Neutrophil (primary cell): ENCODE results near the gene STUB1.

Experiments used
- H3K27ac ChIP-seq: fragments of 200-600 bp; sonication (generic); 2 replicates; pipeline ENCODE4 v1.5.1; 2016; ENCODE audit warnings: mild to moderate bottlenecking, moderate library complexity
- H3K27me3 ChIP-seq: fragments of 200-600 bp; sonication (generic); 2 replicates; pipeline ENCODE4 v1.6.0; 2016; ENCODE audit warnings: mild to moderate bottlenecking
- H3K36me3 ChIP-seq: fragments of 200-600 bp; sonication (generic); 2 replicates; pipeline ENCODE4 v1.5.1; 2017
- H3K4me1 ChIP-seq, 2 experiments: fragments of 200-600 bp in 1 of 2; sonication (generic) in 1 of 2; 1 replicate in 1 of 2; 2 replicates in 1 of 2; pipeline versions ENCODE4 v1.5.1 to v1.6.1; 2013 to 2016; ENCODE audit warnings: low read depth in 1 of 2, low read length in 1 of 2, mild to moderate bottlenecking in 1 of 2, moderate library complexity in 1 of 2; ENCODE audit not compliant: control insufficient read depth in 1 of 2, insufficient read depth in 1 of 2
- H3K4me3 ChIP-seq, 2 experiments: fragments of 200-600 bp in 1 of 2; sonication (generic) in 1 of 2; 1 replicate in 1 of 2; 2 replicates in 1 of 2; pipeline ENCODE4 v1.5.1; 2013 to 2016; ENCODE audit warnings: low read depth in 1 of 2, low read length in 1 of 2, mild to moderate bottlenecking in 1 of 2, moderate library complexity in 1 of 2
- H3K9me3 ChIP-seq: fragments of 200-600 bp; sonication (generic); 2 replicates; pipeline ENCODE4 v1.5.1; 2016
- TF ChIP-seq, protein P1 (sequence below): fragments of 200-600 bp; sonication (generic); IDR thresholded peaks from 2 replicates; pipeline ENCODE4 v1.5.1; 2016; ENCODE audit warnings: antibody characterized with exemption

The STUB1 gene

GRCh38 chr16:680967-681745 is 946 bp downstream of the STUB1 start:
- Histone ChIP-seq H3K36me3 (peaks cover 14% of the 10 kb centered on the region), H3K27me3 (peaks cover 22% of the 10 kb centered on the region), H3K4me1 (peaks cover 43 to 70% of the 10 kb centered on the region in 2 experiments), H3K9me3 (no peaks in the 10 kb centered on the region), H3K4me3 (peak overlapping the region; percentile 83 to 91), H3K27ac (peak overlapping the region; percentile 86)
- TF ChIP-seq, protein P1, sequence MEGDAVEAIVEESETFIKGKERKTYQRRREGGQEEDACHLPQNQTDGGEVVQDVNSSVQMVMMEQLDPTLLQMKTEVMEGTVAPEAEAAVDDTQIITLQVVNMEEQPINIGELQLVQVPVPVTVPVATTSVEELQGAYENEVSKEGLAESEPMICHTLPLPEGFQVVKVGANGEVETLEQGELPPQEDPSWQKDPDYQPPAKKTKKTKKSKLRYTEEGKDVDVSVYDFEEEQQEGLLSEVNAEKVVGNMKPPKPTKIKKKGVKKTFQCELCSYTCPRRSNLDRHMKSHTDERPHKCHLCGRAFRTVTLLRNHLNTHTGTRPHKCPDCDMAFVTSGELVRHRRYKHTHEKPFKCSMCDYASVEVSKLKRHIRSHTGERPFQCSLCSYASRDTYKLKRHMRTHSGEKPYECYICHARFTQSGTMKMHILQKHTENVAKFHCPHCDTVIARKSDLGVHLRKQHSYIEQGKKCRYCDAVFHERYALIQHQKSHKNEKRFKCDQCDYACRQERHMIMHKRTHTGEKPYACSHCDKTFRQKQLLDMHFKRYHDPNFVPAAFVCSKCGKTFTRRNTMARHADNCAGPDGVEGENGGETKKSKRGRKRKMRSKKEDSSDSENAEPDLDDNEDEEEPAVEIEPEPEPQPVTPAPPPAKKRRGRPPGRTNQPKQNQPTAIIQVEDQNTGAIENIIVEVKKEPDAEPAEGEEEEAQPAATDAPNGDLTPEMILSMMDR = no peak

GRCh38 chr16:681746-682427 is 1.7 kb downstream of the STUB1 start:
- Histone ChIP-seq H3K36me3 (peaks cover 19% of the 10 kb centered on the region), H3K4me3 (peak overlapping the region in 1 of 2 experiments; percentile 2), H3K9me3 (no peaks in the 10 kb centered on the region), H3K27me3 (peaks cover 15% of the 10 kb centered on the region), H3K27ac (no peak overlapping the region), H3K4me1 (peaks cover 39 to 63% of the 10 kb centered on the region in 2 experiments)
- TF ChIP-seq, protein P1 = no peak

DNA sequence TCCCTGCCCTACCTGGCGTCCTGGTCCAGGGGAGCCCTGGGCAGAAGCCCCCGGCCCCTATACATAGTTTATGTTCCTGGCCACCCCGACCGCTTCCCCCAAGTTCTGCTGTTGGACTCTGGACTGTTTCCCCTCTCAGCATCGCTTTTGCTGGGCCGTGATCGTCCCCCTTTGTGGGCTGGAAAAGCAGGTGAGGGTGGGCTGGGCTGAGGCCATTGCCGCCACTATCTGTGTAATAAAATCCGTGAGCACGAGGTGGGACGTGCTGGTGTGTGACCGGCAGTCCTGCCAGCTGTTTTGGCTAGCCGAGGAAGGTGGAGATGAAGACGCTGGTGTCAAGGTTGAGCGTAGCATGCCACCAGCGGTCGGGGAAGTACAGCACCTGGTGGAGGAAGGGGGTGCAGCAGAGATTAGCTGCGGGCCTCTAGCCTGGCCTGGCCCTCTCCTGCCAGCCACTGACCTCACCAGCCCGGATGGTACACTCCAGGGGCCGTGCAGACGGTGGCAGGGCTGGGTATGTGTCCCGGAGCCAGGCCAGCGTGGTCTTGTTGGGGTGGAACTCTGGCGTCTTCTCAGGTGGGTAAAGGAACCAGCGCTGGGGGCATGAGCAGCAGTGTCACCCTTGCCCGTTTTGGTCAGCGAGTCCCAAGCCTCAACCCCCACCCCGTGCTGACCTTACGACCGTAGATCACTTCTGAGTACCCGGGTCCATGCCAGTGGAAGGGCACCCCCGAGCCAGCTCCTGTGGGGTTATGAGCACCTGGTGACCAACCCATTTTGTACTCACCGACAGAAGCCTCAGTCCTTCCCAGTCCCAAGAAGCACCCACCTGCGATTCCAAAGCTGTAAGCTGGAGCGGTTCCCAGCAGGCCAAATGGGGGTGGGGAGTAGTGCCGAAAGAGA is 2.5 kb downstream of the STUB1 start:
- H3K27ac ChIP-seq = no peak overlapping the region

DNA sequence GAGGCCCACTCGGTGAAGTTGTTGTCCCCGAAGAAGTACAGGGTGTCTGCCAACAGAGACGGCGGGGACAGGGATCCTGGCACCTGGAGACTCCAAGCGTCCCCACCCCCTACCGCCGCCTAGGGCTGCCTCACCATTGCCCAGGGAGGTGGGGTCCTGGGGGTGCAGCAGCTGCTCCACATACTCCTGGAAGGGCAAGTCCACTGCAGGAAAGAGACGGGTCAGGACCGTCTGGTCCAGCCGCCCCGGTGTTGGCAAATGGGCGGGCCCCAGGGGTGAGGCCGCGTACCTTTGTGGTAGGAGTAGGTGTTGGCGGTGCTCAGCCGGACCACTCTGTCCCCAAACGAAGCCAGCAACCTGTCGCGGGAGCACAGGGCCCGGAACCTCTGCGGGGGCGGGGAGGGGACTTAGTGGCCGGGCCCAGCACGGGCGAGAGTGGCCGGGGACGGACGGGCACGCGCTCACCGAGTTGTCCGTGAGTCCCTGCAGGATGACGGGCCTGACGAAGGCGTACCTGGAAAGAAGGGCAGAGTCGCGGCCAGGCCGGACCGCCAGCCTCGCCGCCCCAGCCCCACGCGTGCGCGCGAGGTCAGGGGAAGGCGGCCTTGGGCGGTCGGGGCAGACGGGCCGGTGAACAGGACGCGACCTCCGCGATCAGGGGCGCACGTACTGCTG is 3.3 kb downstream of the STUB1 start:
- Histone ChIP-seq H3K4me1 (peaks cover 33 to 53% of the 10 kb centered on the region in 2 experiments), H3K36me3 (peaks cover 20% of the 10 kb centered on the region), H3K27ac (peak overlapping the region; percentile 88), H3K27me3 (no peaks in the 10 kb centered on the region), H3K9me3 (no peaks in the 10 kb centered on the region), H3K4me3 (peak overlapping the region; percentile 81 to 82)
- TF ChIP-seq, protein P1 = no peak

More for the DNA sequence above, 2.5 kb downstream of the STUB1 start:
- H3K9me3 ChIP-seq = no peaks in the 10 kb centered on the region
- H3K27me3 ChIP-seq = peaks cover 7% of the 10 kb centered on the region
- H3K36me3 ChIP-seq = peaks cover 20% of the 10 kb centered on the region
- no peak overlapping the region for H3K4me3 ChIP-seq
- peaks cover 33 to 54% of the 10 kb centered on the region in 2 experiments for H3K4me1 ChIP-seq
- TF ChIP-seq, protein P1 = no peak
